H1 (cell line): Measurements from ENCODE around the gene HLA-DOB. TPM values are rescaled to one million over a fixed set of nuclear protein-coding genes. Genes with fewer than 3 reads are reported as not detected.
"Not testable (repeated sequence)": the region's sequence is repeated elsewhere in the genome, so short reads cannot be mapped to it uniquely, and the experiment has no call there.

ENCODE experiments used
- CTCF ChIA-PET: fragments of 300-600 bp; sonication (Branson Sonifier 250); formaldehyde crosslinking; loops from one replicate; lab custom pipeline; 2021; ENCODE audit not compliant: partially characterized antibody; lab: Charles Lee
- POLR2A ChIA-PET: fragments of 300-600 bp; sonication (Branson Sonifier 250); formaldehyde crosslinking; loops from one replicate; lab custom pipeline; 2021; ENCODE audit warnings: inconsistent platforms; ENCODE audit not compliant: partially characterized antibody; lab: Charles Lee
- DNase-seq, 2 experiments: peaks; one replicate each; pipeline versions ENCODE4 v3.0.0 to v3.0.0-alpha.2; 2010 to 2022; ENCODE audit warnings: low spot score in 2 of 2, low read depth in 1 of 2, mixed read lengths in 1 of 2
- FAIRE-seq: peaks from 2 replicates; lab custom pipeline; 2011; peaks lifted over from hg19 to GRCh38; lab: Jason Lieb, UNC
- H2AFZ ChIP-seq: 2 replicates; pipeline ENCODE4 v1.8.1; 2012; ENCODE audit warnings: low read length, inconsistent platforms
- H2AK5ac ChIP-seq: 2 replicates; pipeline ENCODE4 v1.6.1; 2013; ENCODE audit warnings: low read depth, low read length
- H2BK120ac ChIP-seq: replicated peaks from 2 replicates; pipeline ENCODE3; 2013; ENCODE audit warnings: low read depth, low read length, inconsistent platforms
- H2BK12ac ChIP-seq: 2 replicates; pipeline ENCODE4 v1.6.1; 2013; ENCODE audit warnings: low read depth, low read length
- H2BK15ac ChIP-seq: 2 replicates; pipeline ENCODE4 v1.6.1; 2013; ENCODE audit warnings: low read length
- H2BK20ac ChIP-seq: 2 replicates; pipeline ENCODE4 v1.6.1; 2013; ENCODE audit warnings: low read length
- H2BK5ac ChIP-seq: 2 replicates; pipeline ENCODE4 v1.6.1; 2013; ENCODE audit warnings: low read depth, low read length
- H3K14ac ChIP-seq: 2 replicates; pipeline ENCODE4 v1.6.1; 2013; ENCODE audit warnings: inconsistent platforms; ENCODE audit not compliant: insufficient read length
- H3K18ac ChIP-seq: 2 replicates; pipeline ENCODE4 v1.6.1; 2013; ENCODE audit warnings: low read length; ENCODE audit errors: extremely low read depth
- H3K23ac ChIP-seq: 2 replicates; pipeline ENCODE4 v1.6.1; 2013; ENCODE audit warnings: inconsistent platforms; ENCODE audit not compliant: insufficient read length
- H3K23me2 ChIP-seq: 2 replicates; pipeline ENCODE4 v1.6.1; 2013; ENCODE audit warnings: low read depth, low read length
- H3K27ac ChIP-seq: 2 replicates; pipeline ENCODE4 v1.6.1; 2011; ENCODE audit warnings: low read depth, low read length, inconsistent platforms
- H3K27me3 ChIP-seq, 4 experiments: replicated peaks in 1 of 4; 1 replicate in 1 of 4; 2 replicates in 3 of 4; pipeline versions ENCODE4 v1.6.1 to v1.8.1; 2011 to 2013; ENCODE audit warnings: low read length in 3 of 4, mild to moderate bottlenecking in 3 of 4, inconsistent platforms in 2 of 4, mixed read lengths in 2 of 4, moderate library complexity in 1 of 4; ENCODE audit not compliant: control insufficient read depth in 3 of 4, insufficient read depth in 3 of 4; ENCODE audit errors: extremely low read depth in 1 of 4
- H3K36me3 ChIP-seq, 4 experiments: 2 replicates each; pipeline versions ENCODE4 v1.6.1 to v1.8.1; 2011 to 2013; ENCODE audit warnings: mild to moderate bottlenecking in 4 of 4, low read length in 3 of 4, moderate library complexity in 2 of 4, control low read depth in 1 of 4, inconsistent platforms in 1 of 4; ENCODE audit not compliant: insufficient read depth in 4 of 4, control insufficient read depth in 2 of 4
- H3K4ac ChIP-seq: replicated peaks from 2 replicates; pipeline ENCODE3; 2013; ENCODE audit warnings: low read length, low read depth, mixed read lengths, inconsistent platforms; ENCODE audit not compliant: insufficient read length
- H3K4me1 ChIP-seq, 4 experiments: replicated peaks in 1 of 4; 1 replicate in 1 of 4; 2 replicates in 3 of 4; pipeline versions ENCODE4 v1.6.1 to v1.8.1; 2011 to 2013; ENCODE audit warnings: low read length in 3 of 4, inconsistent platforms in 2 of 4, mixed read lengths in 1 of 4; ENCODE audit not compliant: insufficient read depth in 4 of 4, control insufficient read depth in 3 of 4
- H3K4me2 ChIP-seq, 2 experiments: 2 replicates each; pipeline versions ENCODE4 v1.6.1 to v1.8.1; 2011 to 2013; ENCODE audit warnings: low read depth in 2 of 2, low read length in 2 of 2, control low read depth in 1 of 2, inconsistent platforms in 1 of 2, mild to moderate bottlenecking in 1 of 2; ENCODE audit not compliant: insufficient read depth in 1 of 2
- H3K4me3 ChIP-seq, 4 experiments: fragments of 200-600, 300-600 bp in 1 of 4; sonication (generic), shearing (Covaris generic), sonication (Bioruptor Twin) in 1 of 4; 2 replicates each; pipeline versions ENCODE4 v1.5.1 to v1.8.1; 2011 to 2016; ENCODE audit warnings: low read length in 4 of 4, low read depth in 3 of 4, control low read depth in 2 of 4, inconsistent platforms in 2 of 4, mild to moderate bottlenecking in 2 of 4, mixed read lengths in 1 of 4, moderate library complexity in 1 of 4; ENCODE audit not compliant: insufficient read depth in 2 of 4; ENCODE audit errors: extremely low read depth in 1 of 4
- H3K56ac ChIP-seq: replicated peaks from 2 replicates; pipeline ENCODE3; 2013; ENCODE audit warnings: low read depth, mild to moderate bottlenecking, mixed read lengths, low read length, inconsistent platforms; ENCODE audit not compliant: insufficient read length
- H3K79me1 ChIP-seq: 2 replicates; pipeline ENCODE4 v1.6.1; 2013; ENCODE audit warnings: low read depth, low read length, control low read depth
- H3K79me2 ChIP-seq, 2 experiments: 2 replicates each; pipeline versions ENCODE4 v1.6.1 to v1.8.1; 2012 to 2013; ENCODE audit warnings: low read length in 2 of 2, mild to moderate bottlenecking in 2 of 2, inconsistent platforms in 1 of 2; ENCODE audit not compliant: insufficient read depth in 2 of 2, control insufficient read depth in 1 of 2
- H3K9ac ChIP-seq, 4 experiments: replicated peaks in 1 of 4; 1 replicate in 1 of 4; 2 replicates in 3 of 4; pipeline versions ENCODE4 v1.6.1 to v1.8.1; 2011 to 2013; ENCODE audit warnings: low read depth in 3 of 4, low read length in 3 of 4, control low read depth in 2 of 4, mild to moderate bottlenecking in 2 of 4, moderate library complexity in 2 of 4, inconsistent platforms in 1 of 4; ENCODE audit errors: extremely low read depth in 1 of 4
- H3K9me3 ChIP-seq, 2 experiments: 2 replicates each; pipeline versions ENCODE4 v1.6.1 to v1.8.1; 2012 to 2013; ENCODE audit warnings: mild to moderate bottlenecking in 2 of 2, moderate library complexity in 2 of 2, control low read depth in 1 of 2, inconsistent platforms in 1 of 2, low read depth in 1 of 2, low read length in 1 of 2, mixed read lengths in 1 of 2; ENCODE audit not compliant: insufficient read depth in 2 of 2
- H4K20me1 ChIP-seq, 2 experiments: replicated peaks in 1 of 2; 2 replicates each; pipeline versions ENCODE3 to v1.8.1; 2011 to 2013; ENCODE audit warnings: inconsistent platforms in 2 of 2, low read length in 2 of 2, mild to moderate bottlenecking in 1 of 2; ENCODE audit not compliant: insufficient read depth in 2 of 2, control insufficient read depth in 1 of 2
- H4K5ac ChIP-seq: 2 replicates; pipeline ENCODE4 v1.6.1; 2013; ENCODE audit warnings: low read length, low read depth, mixed read lengths, inconsistent platforms; ENCODE audit not compliant: insufficient read length
- H4K8ac ChIP-seq: 2 replicates; pipeline ENCODE4 v1.8.0; 2013; ENCODE audit warnings: mild to moderate bottlenecking, moderate library complexity, low read length, inconsistent platforms; ENCODE audit not compliant: insufficient read depth; ENCODE audit errors: extremely low read depth
- H4K91ac ChIP-seq: replicated peaks from 2 replicates; pipeline ENCODE3; 2013; ENCODE audit warnings: low read length, mixed read lengths, inconsistent platforms; ENCODE audit not compliant: insufficient read length
- polyA plus RNA-seq, 7 experiments: library from polyadenylated mRNA; depleted of rRNA in 3 of 7; stranded (reverse) in 5 of 7; unstranded in 2 of 7; fragments of >200 nt in 5 of 7; fragments of 200-250 nt in 2 of 7; gene quantifications; 1 replicate in 5 of 7; 2 replicates in 1 of 7; 4 replicates in 1 of 7; pipeline versions ENCODE4 v1.2.1 to v1.2.3, GENCODE V29; 2011 to 2013; ENCODE audit warnings: missing spikeins in 2 of 7, mixed read lengths in 2 of 7
- total RNA-seq: library from RNA; stranded (reverse); fragmentation: NEBNext Ultra II Directional; extraction: Animal tissue kit (Norgen Biotek cat#: 25700); gene quantifications from 2 replicates; pipeline ENCODE4 v1.2.1, GENCODE V29; 2021

The HLA-DOB gene
- total and polyA plus RNA-seq, 2 of the 8 experiments (the other 6 are each of a cell fraction or from before 2014, with no cell fraction given), result 0.35 TPM; not detected in 1

- H3K23ac ChIP-seq, H3K9ac ChIP-seq, H4K5ac ChIP-seq, H2AK5ac ChIP-seq, H3K27ac ChIP-seq, H4K8ac ChIP-seq, H3K36me3 ChIP-seq, H4K91ac ChIP-seq, H2BK5ac ChIP-seq, FAIRE-seq, H3K4me1 ChIP-seq, H2BK15ac ChIP-seq, H3K14ac ChIP-seq, H3K27me3 ChIP-seq, H3K9me3 ChIP-seq, H3K56ac ChIP-seq, DNase-seq, H3K4ac ChIP-seq, H2BK120ac ChIP-seq, POLR2A ChIA-PET, H2BK20ac ChIP-seq, H3K18ac ChIP-seq, H3K4me2 ChIP-seq, H4K20me1 ChIP-seq, H3K23me2 ChIP-seq, H2AFZ ChIP-seq, H2BK12ac ChIP-seq, H3K79me1 ChIP-seq, H3K79me2 ChIP-seq, H3K4me3 ChIP-seq: not testable (repeated sequence)
- CTCF ChIA-PET, result interaction anchor here (1.5 to 2.8 kb wide), 2 partner anchors 8 to 33 kb away, joined by 5 to 8 read pairs; partner anchors contain the start of gene TAP2
Observed at GRCh38 chr6:32805404-32805803, 11.4 kb downstream of the HLA-DOB start.
